ENCODE data around the gene HHLA2.

HHLA2 gene

GRCh38 chr3:108333961-108334360, 37.6 kb downstream of the HHLA2 start:
- Histone ChIP-seq H3K27ac (no peak overlapping the region), H3K36me3 (no peaks in the 10 kb centered on the region), H3K27me3 (no peaks in the 10 kb centered on the region), H3K4me3 (ENCODE audit: low read depth in 1 of 2, low read length in 1 of 2) (no peak overlapping the region), H3K4me1 (ENCODE audit: control insufficient read depth in 1 of 2, insufficient read depth in 1 of 2, low read depth in 1 of 2, low read length in 1 of 2) (no peaks in the 10 kb centered on the region), H3K9me3 (no peaks in the 10 kb centered on the region)
- no peak for TF ChIP-seq CTCF (IDR thresholded peaks at IDR 0.05)

GRCh38 chr3:108334701-108335100, 38.4 kb downstream of the HHLA2 start:
- no peak for TF ChIP-seq CTCF (IDR thresholded peaks at IDR 0.05)
- no peaks in the 10 kb centered on the region for H3K4me1 ChIP-seq (ENCODE audit: control insufficient read depth in 1 of 2, insufficient read depth in 1 of 2, low read depth in 1 of 2, low read length in 1 of 2)
- no peak overlapping the region for H3K4me3 ChIP-seq (ENCODE audit: low read depth in 1 of 2, low read length in 1 of 2)
- H3K9me3 ChIP-seq: no peaks in the 10 kb centered on the region
- H3K27me3 ChIP-seq: no peaks in the 10 kb centered on the region
- H3K36me3 ChIP-seq: no peaks in the 10 kb centered on the region
- no peak overlapping the region for H3K27ac ChIP-seq

GRCh38 chr3:108338901-108339545, 42.7 kb downstream of the HHLA2 start:
- Histone ChIP-seq H3K9me3 (no peaks in the 10 kb centered on the region), H3K27ac (no peak overlapping the region), H3K4me3 (ENCODE audit: low read depth in 1 of 2, low read length in 1 of 2) (no peak overlapping the region), H3K27me3 (no peaks in the 10 kb centered on the region), H3K4me1 (ENCODE audit: control insufficient read depth in 1 of 2, insufficient read depth in 1 of 2, low read depth in 1 of 2, low read length in 1 of 2) (no peaks in the 10 kb centered on the region), H3K36me3 (no peaks in the 10 kb centered on the region)
- no peak for TF ChIP-seq CTCF (IDR thresholded peaks at IDR 0.05)

- Histone ChIP-seq H3K36me3 (no peaks in the 10 kb centered on the region), H3K9me3 (no peaks in the 10 kb centered on the region), H3K27ac (no peak overlapping the region), H3K27me3 (no peaks in the 10 kb centered on the region), H3K4me3 (ENCODE audit: low read depth in 1 of 2, low read length in 1 of 2) (no peak overlapping the region), H3K4me1 (ENCODE audit: control insufficient read depth in 1 of 2, insufficient read depth in 1 of 2, low read depth in 1 of 2, low read length in 1 of 2) (peaks cover 14 to 16% of the 10 kb centered on the region in 2 experiments)
- no peak for TF ChIP-seq CTCF (IDR thresholded peaks at IDR 0.05)
Observed at GRCh38 chr3:108341911-108342310, 45.6 kb downstream of the HHLA2 start.

GRCh38 chr3:108342837-108343486, 46.6 kb downstream of the HHLA2 start:
- Histone ChIP-seq H3K27me3 (no peaks in the 10 kb centered on the region), H3K4me3 (ENCODE audit: low read depth in 1 of 2, low read length in 1 of 2) (no peak overlapping the region), H3K36me3 (no peaks in the 10 kb centered on the region), H3K4me1 (ENCODE audit: control insufficient read depth in 1 of 2, insufficient read depth in 1 of 2, low read depth in 1 of 2, low read length in 1 of 2) (peaks cover 22 to 23% of the 10 kb centered on the region in 2 experiments), H3K27ac (no peak overlapping the region), H3K9me3 (no peaks in the 10 kb centered on the region)
- no peak for TF ChIP-seq CTCF (IDR thresholded peaks at IDR 0.05)
